ENCODE results near the gene MRPL32. TPM values are rescaled to one million over a fixed set of nuclear protein-coding genes. Genes with fewer than 3 reads are reported as not detected.
A peak's percentile ranks its signal among the peaks of the same experiment; 100 is the strongest.

Gene MRPL32
- total and polyA plus RNA-seq, 2 of the 13 experiments (the other 11 are each of a cell fraction or from before 2014, with no cell fraction given), result 39.0 to 81.2 TPM

DNA sequence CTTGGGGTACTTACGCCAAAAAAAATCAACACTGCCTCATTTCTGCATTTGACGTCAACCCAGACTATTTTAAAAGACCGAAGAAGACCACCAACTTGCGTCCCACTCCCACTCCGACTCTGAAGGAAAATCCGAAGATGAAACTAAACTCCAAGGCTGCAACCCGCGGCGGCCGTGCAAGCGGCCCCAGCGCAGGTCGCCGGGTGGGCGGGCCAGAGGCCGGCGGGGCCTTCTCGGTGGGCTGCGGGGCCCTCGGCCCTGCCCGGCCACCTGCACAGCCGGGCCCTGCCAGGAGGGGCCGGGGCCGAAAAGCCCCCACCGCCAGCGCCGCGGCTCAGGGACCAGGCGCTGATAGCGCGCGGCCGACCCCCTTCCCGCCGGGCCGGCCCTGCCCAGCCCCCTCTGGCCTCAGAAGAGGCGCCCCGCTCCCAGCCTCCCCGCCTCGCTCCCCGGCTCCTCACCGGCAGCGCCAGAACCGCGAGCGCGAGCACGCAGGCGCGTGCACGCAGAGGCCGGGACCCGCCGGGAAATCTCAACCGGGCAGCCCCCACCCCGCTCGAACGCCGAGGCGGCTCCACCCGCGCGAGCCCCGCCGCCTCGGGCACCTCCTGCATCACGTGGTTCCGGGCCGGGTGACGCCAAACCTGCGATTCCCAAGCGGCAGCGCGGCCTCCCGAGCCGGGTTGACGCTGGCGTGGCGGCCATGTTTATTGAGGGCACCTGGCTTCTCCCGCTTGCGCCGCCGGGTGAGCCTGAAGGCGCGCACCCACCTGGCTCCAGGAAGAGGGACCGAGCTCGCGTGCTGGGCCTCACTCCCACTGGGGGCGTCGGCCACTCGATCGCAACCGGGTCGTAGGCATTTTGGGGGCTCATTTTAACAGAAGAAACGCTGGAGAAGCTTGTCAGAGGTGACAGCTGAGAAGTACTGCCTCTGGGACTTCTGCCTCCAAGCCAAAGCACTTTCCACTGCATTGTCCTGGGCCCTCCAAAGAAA lies 20.4 kb upstream of the MRPL32 start, which contains the start of gene C7orf25 (continued):
- peak; percentile 46; the same call in 1 of the 2 replicates for TF ChIP-seq ZNF230 (CRISPR knock-in tag; IDR thresholded peaks at IDR 0.05)
- TF ChIP-seq SP140L (CRISPR knock-in tag; IDR thresholded peaks at IDR 0.05; ENCODE audit: borderline replicate concordance), result no peak
- TF ChIP-seq SNAPC2 (CRISPR knock-in tag; IDR thresholded peaks at IDR 0.05), result peak; percentile 43; the same call in 1 of the 2 replicates
- TF ChIP-seq PAWR (CRISPR knock-in tag; IDR thresholded peaks at IDR 0.05; ENCODE audit: borderline replicate concordance), result no peak
- peak; percentile 83 for TF ChIP-seq ZNF143 (CRISPR knock-in tag; IDR thresholded peaks at IDR 0.05)
- TF ChIP-seq PPARG (CRISPR knock-in tag; conservative IDR thresholded peaks at IDR 0.05), result peak; percentile 40; the same call in 1 of the 2 replicates
- TF ChIP-seq ZFP41 (CRISPR knock-in tag; IDR thresholded peaks at IDR 0.05; ENCODE audit: borderline replicate concordance), result peak; percentile 98
- TF ChIP-seq, protein P1, sequence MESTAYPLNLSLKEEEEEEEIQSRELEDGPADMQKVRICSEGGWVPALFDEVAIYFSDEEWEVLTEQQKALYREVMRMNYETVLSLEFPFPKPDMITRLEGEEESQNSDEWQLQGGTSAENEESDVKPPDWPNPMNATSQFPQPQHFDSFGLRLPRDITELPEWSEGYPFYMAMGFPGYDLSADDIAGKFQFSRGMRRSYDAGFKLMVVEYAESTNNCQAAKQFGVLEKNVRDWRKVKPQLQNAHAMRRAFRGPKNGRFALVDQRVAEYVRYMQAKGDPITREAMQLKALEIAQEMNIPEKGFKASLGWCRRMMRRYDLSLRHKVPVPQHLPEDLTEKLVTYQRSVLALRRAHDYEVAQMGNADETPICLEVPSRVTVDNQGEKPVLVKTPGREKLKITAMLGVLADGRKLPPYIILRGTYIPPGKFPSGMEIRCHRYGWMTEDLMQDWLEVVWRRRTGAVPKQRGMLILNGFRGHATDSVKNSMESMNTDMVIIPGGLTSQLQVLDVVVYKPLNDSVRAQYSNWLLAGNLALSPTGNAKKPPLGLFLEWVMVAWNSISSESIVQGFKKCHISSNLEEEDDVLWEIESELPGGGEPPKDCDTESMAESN (CRISPR knock-in tag; conservative IDR thresholded peaks at IDR 0.05), result peak; percentile 93
- peak; percentile 89 for TF ChIP-seq ZNF335 (CRISPR knock-in tag; IDR thresholded peaks at IDR 0.05)
- TF ChIP-seq, protein P2, sequence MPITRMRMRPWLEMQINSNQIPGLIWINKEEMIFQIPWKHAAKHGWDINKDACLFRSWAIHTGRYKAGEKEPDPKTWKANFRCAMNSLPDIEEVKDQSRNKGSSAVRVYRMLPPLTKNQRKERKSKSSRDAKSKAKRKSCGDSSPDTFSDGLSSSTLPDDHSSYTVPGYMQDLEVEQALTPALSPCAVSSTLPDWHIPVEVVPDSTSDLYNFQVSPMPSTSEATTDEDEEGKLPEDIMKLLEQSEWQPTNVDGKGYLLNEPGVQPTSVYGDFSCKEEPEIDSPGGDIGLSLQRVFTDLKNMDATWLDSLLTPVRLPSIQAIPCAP (CRISPR knock-in tag; IDR thresholded peaks at IDR 0.05; ENCODE audit: low read depth), result no peak
- TF ChIP-seq ZSCAN22 (CRISPR knock-in tag; IDR thresholded peaks at IDR 0.05), result no peak
- peak; percentile 98 for TF ChIP-seq POGZ (CRISPR knock-in tag; IDR thresholded peaks at IDR 0.05)
- no peak for TF ChIP-seq ZNF549 (CRISPR knock-in tag; IDR thresholded peaks at IDR 0.05)
- TF ChIP-seq NFKB2 (CRISPR knock-in tag; IDR thresholded peaks at IDR 0.05; ENCODE audit: borderline replicate concordance), result peak; percentile 86
- TF ChIP-seq ATRX (CRISPR knock-in tag; IDR thresholded peaks at IDR 0.05; ENCODE audit: borderline replicate concordance), result no peak
- no peak; the same call in 1 of the 2 replicates for TF ChIP-seq ZNF589 (CRISPR knock-in tag; conservative IDR thresholded peaks at IDR 0.05)
- TF ChIP-seq, protein P3, sequence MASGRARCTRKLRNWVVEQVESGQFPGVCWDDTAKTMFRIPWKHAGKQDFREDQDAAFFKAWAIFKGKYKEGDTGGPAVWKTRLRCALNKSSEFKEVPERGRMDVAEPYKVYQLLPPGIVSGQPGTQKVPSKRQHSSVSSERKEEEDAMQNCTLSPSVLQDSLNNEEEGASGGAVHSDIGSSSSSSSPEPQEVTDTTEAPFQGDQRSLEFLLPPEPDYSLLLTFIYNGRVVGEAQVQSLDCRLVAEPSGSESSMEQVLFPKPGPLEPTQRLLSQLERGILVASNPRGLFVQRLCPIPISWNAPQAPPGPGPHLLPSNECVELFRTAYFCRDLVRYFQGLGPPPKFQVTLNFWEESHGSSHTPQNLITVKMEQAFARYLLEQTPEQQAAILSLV (CRISPR knock-in tag; IDR thresholded peaks at IDR 0.05; ENCODE audit: borderline replicate concordance), result peak; percentile 94
- no peak for TF ChIP-seq SIN3A (IDR thresholded peaks at IDR 0.05; ENCODE audit: borderline replicate concordance, low read depth, low read length)
- TF ChIP-seq PAX8 (CRISPR knock-in tag; IDR thresholded peaks at IDR 0.05; ENCODE audit: borderline replicate concordance), result no peak
- TF ChIP-seq, protein P4, sequence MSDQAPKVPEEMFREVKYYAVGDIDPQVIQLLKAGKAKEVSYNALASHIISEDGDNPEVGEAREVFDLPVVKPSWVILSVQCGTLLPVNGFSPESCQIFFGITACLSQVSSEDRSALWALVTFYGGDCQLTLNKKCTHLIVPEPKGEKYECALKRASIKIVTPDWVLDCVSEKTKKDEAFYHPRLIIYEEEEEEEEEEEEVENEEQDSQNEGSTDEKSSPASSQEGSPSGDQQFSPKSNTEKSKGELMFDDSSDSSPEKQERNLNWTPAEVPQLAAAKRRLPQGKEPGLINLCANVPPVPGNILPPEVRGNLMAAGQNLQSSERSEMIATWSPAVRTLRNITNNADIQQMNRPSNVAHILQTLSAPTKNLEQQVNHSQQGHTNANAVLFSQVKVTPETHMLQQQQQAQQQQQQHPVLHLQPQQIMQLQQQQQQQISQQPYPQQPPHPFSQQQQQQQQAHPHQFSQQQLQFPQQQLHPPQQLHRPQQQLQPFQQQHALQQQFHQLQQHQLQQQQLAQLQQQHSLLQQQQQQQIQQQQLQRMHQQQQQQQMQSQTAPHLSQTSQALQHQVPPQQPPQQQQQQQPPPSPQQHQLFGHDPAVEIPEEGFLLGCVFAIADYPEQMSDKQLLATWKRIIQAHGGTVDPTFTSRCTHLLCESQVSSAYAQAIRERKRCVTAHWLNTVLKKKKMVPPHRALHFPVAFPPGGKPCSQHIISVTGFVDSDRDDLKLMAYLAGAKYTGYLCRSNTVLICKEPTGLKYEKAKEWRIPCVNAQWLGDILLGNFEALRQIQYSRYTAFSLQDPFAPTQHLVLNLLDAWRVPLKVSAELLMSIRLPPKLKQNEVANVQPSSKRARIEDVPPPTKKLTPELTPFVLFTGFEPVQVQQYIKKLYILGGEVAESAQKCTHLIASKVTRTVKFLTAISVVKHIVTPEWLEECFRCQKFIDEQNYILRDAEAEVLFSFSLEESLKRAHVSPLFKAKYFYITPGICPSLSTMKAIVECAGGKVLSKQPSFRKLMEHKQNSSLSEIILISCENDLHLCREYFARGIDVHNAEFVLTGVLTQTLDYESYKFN (CRISPR knock-in tag; conservative IDR thresholded peaks at IDR 0.05), result peak; percentile 55
- TF ChIP-seq ZSCAN25 (CRISPR knock-in tag; IDR thresholded peaks at IDR 0.05), result peak; percentile 43; the same call in 1 of the 2 replicates
